ENCODE results near the gene SART3.
"Not testable (repeated sequence)": the region's sequence is repeated elsewhere in the genome, so short reads cannot be mapped to it uniquely, and the experiment has no call there.

SART3 gene

DNA sequence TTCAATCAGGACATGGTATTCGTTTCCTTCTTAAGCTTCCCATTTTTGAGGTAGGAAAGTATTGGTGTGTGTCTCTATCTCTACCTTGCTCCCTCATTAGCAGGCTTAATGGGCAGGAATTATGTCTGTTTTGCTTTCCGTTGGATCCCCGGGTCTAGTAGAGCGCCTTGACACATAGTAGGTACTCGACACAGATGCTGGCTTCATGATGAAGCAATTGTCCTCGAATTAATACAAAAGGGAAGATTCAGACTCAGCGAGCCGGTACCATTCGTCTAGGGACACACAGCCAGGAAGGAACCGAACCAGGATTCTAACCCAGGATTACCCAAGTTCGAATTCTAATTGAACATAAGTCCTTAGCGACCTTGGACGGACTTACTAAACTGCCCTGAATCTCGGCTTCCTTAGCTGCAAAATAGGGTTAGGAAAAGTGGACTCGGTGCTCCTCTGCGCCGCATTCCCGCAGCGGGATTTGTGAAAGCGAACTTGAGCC, 927 bp upstream of the SART3 start:
- Histone ChIP-seq H3K27me3 (no peaks in the 10 kb centered on the region), H3K4me3 (ENCODE audit: low read depth in 1 of 2, low read length in 1 of 2) (peak overlapping the region; percentile 71 to 88), H3K36me3 (peaks cover 27% of the 10 kb centered on the region), H3K27ac (peak overlapping the region; percentile 92), H3K4me1 (ENCODE audit: control insufficient read depth in 1 of 2, insufficient read depth in 1 of 2, low read depth in 1 of 2, low read length in 1 of 2) (peaks cover 35 to 36% of the 10 kb centered on the region in 2 experiments), H3K9me3 (no peaks in the 10 kb centered on the region)
- TF ChIP-seq, protein P1, sequence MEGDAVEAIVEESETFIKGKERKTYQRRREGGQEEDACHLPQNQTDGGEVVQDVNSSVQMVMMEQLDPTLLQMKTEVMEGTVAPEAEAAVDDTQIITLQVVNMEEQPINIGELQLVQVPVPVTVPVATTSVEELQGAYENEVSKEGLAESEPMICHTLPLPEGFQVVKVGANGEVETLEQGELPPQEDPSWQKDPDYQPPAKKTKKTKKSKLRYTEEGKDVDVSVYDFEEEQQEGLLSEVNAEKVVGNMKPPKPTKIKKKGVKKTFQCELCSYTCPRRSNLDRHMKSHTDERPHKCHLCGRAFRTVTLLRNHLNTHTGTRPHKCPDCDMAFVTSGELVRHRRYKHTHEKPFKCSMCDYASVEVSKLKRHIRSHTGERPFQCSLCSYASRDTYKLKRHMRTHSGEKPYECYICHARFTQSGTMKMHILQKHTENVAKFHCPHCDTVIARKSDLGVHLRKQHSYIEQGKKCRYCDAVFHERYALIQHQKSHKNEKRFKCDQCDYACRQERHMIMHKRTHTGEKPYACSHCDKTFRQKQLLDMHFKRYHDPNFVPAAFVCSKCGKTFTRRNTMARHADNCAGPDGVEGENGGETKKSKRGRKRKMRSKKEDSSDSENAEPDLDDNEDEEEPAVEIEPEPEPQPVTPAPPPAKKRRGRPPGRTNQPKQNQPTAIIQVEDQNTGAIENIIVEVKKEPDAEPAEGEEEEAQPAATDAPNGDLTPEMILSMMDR (IDR thresholded peaks at IDR 0.05) = no peak

DNA sequence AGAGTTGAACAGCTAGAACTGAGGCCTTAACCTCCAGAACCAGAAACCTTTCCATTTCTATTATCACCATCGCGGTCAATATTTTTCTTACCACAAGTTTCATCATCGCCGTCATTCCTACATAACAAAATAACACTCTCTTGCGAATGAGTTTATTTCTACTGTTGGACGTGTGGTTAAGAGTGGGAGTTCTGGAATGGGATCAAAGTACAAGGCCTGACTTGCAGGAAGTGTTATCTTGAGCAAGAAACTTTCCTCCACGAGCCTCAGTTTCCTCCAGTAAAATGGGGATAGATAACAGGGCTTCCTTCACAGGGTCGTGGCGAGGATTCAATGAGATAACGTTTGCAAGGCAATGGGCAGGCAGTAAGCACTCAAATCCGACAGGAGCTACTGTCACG, 652 bp downstream of the SART3 start:
- H3K27me3 ChIP-seq = no peaks in the 10 kb centered on the region
- peaks cover 13% of the 10 kb centered on the region for H3K36me3 ChIP-seq
- H3K4me1 ChIP-seq (ENCODE audit: control insufficient read depth in 1 of 2, insufficient read depth in 1 of 2, low read depth in 1 of 2, low read length in 1 of 2) = peaks cover 35 to 36% of the 10 kb centered on the region in 2 experiments
- peak overlapping the region; percentile 71 to 88 for H3K4me3 ChIP-seq (ENCODE audit: low read depth in 1 of 2, low read length in 1 of 2)
- no peaks in the 10 kb centered on the region for H3K9me3 ChIP-seq
- TF ChIP-seq, protein P1 (IDR thresholded peaks at IDR 0.05) = no peak
- peak overlapping the region; percentile 92 for H3K27ac ChIP-seq

DNA sequence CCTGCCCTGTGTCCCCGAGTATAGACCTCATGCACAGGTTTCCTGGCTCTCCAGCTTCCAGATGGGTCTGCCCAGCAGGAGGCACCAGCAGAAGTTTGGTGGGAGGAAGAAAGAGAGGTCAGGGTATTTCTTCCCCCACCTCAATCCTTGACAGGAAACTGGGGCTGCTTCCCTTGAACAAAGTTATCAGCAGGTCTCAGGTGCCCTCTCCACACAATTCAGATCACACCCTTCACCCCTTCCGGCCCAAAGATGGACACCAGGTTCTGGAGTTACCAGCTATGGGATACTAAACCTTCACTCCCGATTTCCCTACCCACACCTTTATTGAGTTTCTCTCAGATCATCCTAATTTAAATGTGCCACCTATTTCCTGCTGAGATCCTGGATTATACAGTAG, 1.2 kb downstream of the SART3 start:
- TF ChIP-seq, protein P1 (IDR thresholded peaks at IDR 0.05) = no peak
- peaks cover 7% of the 10 kb centered on the region for H3K36me3 ChIP-seq
- H3K4me3 ChIP-seq (ENCODE audit: low read depth in 1 of 2, low read length in 1 of 2) = peak overlapping the region in 1 of 2 experiments; percentile 71
- no peak overlapping the region for H3K27ac ChIP-seq
- no peaks in the 10 kb centered on the region for H3K27me3 ChIP-seq
- H3K9me3 ChIP-seq = no peaks in the 10 kb centered on the region
- peaks cover 35 to 36% of the 10 kb centered on the region in 2 experiments for H3K4me1 ChIP-seq (ENCODE audit: control insufficient read depth in 1 of 2, insufficient read depth in 1 of 2, low read depth in 1 of 2, low read length in 1 of 2)

DNA sequence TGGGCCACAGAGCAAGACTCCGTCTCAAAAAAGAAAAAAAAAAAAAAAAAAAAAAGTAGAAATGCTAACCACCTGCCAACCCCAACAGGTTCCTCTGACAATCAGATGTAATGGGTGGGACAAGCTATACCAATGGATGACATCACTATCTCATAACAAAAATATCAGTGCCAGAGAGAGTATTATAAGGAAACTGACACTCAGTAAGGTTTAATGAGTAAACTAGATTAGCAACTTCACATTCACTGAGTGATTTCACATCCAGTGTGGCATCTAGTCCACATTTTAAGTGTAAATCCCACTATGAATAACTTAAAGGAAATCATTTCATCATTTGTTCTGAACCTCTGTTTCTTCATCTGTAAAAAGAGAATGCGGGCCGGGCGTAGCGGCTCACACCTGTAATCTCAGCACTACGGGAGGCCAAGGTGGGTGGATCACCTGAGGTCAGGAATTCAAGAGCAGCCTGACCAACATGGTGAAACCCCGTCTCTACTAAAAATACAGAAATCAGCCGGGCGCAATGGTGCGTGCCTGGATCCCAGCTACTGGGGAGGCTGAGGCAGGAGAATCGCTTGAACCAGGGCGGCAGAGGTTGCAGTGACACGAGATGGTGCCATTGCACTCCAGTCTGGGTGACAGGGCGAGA, 1.8 kb downstream of the SART3 start:
- H3K27ac ChIP-seq = no peak overlapping the region
- TF ChIP-seq, protein P1 (IDR thresholded peaks at IDR 0.05) = no peak
- peaks cover 35 to 36% of the 10 kb centered on the region in 2 experiments for H3K4me1 ChIP-seq (ENCODE audit: control insufficient read depth in 1 of 2, insufficient read depth in 1 of 2, low read depth in 1 of 2, low read length in 1 of 2)
- H3K4me3 ChIP-seq (ENCODE audit: low read depth in 1 of 2, low read length in 1 of 2) = no peak overlapping the region
- no peaks in the 10 kb centered on the region for H3K9me3 ChIP-seq
- H3K27me3 ChIP-seq = no peaks in the 10 kb centered on the region
- peaks cover 1% of the 10 kb centered on the region for H3K36me3 ChIP-seq

DNA sequence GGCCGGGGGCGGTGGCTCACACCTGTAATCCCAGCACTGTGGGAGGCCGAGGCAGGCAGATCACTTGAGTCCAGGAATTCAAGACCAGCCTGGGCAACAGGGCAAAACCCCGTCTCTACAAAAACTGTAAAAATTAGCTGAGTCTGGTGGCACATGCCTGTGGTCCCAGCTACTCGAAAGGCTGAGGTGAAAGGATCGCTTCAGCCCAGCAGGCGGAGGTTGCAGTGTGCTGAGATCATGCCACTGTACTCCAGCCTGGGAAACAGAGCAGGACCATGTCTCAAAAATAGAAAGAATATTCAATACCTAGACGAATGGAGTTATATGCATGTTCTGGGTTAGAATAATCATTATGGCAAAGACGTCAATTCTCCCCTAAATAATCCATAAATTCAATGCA, 5.6 kb downstream of the SART3 start:
- H3K36me3 ChIP-seq; H3K4me3 ChIP-seq (ENCODE audit: low read depth in 1 of 2, low read length in 1 of 2); H3K9me3 ChIP-seq; H3K27me3 ChIP-seq; H3K27ac ChIP-seq: not testable (repeated sequence)
- peaks cover 12 to 13% of the 10 kb centered on the region in 2 experiments for H3K4me1 ChIP-seq (ENCODE audit: control insufficient read depth in 1 of 2, insufficient read depth in 1 of 2, low read depth in 1 of 2, low read length in 1 of 2)

DNA sequence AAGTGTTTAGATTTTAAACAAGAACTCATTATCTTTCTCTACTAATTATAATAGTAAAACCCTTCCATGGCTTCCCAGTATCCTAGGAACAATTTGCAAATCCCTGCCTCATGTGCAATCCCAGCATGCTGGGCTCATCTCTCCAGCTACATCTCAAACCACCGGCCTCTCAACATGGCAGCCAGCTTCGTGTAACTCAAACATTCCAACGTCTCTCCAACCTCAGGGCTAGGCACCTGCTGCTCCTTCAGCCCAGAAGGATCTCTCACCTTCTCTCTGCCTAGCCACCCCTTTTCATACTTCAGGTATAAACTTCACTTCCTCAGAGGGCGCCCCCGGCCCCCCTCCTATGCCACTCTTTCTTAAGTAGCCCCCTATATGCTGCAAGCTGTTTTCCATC, 7.2 kb downstream of the SART3 start:
- no peak overlapping the region for H3K4me3 ChIP-seq (ENCODE audit: low read depth in 1 of 2, low read length in 1 of 2)
- H3K4me1 ChIP-seq (ENCODE audit: control insufficient read depth in 1 of 2, insufficient read depth in 1 of 2, low read depth in 1 of 2, low read length in 1 of 2) = no peaks in the 10 kb centered on the region
- no peak overlapping the region for H3K27ac ChIP-seq
- no peaks in the 10 kb centered on the region for H3K9me3 ChIP-seq
- TF ChIP-seq, protein P1 (IDR thresholded peaks at IDR 0.05) = no peak
- peaks cover 3% of the 10 kb centered on the region for H3K36me3 ChIP-seq
- no peaks in the 10 kb centered on the region for H3K27me3 ChIP-seq
